Measurements from ENCODE around the gene TECPR1.

TECPR1 gene

GRCh38 chr7:98186452-98187137 lies 65.4 kb downstream of the TECPR1 start:
- no peak for DNase-seq

GRCh38 chr7:98185101-98185500 lies 66.9 kb downstream of the TECPR1 start:
- no peak for DNase-seq

GRCh38 chr7:98180751-98181150 lies 71.3 kb downstream of the TECPR1 start:
- no peak for DNase-seq

GRCh38 chr7:98178762-98179490 lies 73.1 kb downstream of the TECPR1 start:
- DNase-seq: no peak

GRCh38 chr7:98178321-98178720 lies 73.7 kb downstream of the TECPR1 start:
- DNase-seq: no peak

GRCh38 chr7:98177553-98177952 lies 74.5 kb downstream of the TECPR1 start:
- no peak for DNase-seq

- no peak for DNase-seq
Measured at GRCh38 chr7:98175260-98175940, 76.6 kb downstream of the TECPR1 start.

- DNase-seq: no peak
Measured at GRCh38 chr7:98174334-98175259, 77.4 kb downstream of the TECPR1 start.

GRCh38 chr7:98171449-98171848 lies 80.6 kb downstream of the TECPR1 start:
- no peak for DNase-seq

GRCh38 chr7:98170966-98171365 lies 81.1 kb downstream of the TECPR1 start:
- no peak for DNase-seq

- no peak for DNase-seq
Measured at GRCh38 chr7:98168904-98169621, 83.0 kb downstream of the TECPR1 start.

- peak; percentile 55 for DNase-seq
Measured at GRCh38 chr7:98168181-98168903, 83.7 kb downstream of the TECPR1 start.

- no peak for DNase-seq
Measured at GRCh38 chr7:98167653-98168052, 84.4 kb downstream of the TECPR1 start.

- DNase-seq: no peak
Measured at GRCh38 chr7:98166668-98166970, 85.4 kb downstream of the TECPR1 start.

GRCh38 chr7:98165827-98166667 lies 86.0 kb downstream of the TECPR1 start:
- peak; percentile 32 for DNase-seq

Measured in T-helper 9 cell (primary cell).